ENCODE measurements around the gene ADAMTS2. TPM values are rescaled to one million over a fixed set of nuclear protein-coding genes. Genes with fewer than 3 reads are reported as not detected.

Gene ADAMTS2
- total RNA-seq, 1 experiment from 2014 or later = 3.9 TPM

DNA sequence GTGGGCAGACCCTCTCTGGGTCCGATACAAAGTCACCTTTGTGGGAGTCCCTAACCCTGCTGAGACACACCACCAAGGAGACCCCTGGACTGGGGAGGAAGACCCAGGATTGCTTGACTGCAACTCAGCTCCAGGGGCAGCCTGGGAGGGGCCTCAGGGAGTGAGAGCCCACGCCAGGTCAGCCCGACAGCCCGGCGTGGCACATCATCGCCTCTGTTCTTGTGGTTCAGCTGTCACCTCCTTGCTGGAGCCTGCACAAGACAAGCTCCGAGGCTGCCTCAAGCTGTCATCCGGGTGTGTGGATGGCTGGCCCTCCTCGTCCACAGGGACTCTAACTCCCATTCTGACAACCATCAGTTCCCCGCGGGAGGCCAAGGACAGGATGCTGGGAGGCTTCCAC lies 151.5 kb downstream of the ADAMTS2 start (continued):
- TF ChIP-seq, protein P1, sequence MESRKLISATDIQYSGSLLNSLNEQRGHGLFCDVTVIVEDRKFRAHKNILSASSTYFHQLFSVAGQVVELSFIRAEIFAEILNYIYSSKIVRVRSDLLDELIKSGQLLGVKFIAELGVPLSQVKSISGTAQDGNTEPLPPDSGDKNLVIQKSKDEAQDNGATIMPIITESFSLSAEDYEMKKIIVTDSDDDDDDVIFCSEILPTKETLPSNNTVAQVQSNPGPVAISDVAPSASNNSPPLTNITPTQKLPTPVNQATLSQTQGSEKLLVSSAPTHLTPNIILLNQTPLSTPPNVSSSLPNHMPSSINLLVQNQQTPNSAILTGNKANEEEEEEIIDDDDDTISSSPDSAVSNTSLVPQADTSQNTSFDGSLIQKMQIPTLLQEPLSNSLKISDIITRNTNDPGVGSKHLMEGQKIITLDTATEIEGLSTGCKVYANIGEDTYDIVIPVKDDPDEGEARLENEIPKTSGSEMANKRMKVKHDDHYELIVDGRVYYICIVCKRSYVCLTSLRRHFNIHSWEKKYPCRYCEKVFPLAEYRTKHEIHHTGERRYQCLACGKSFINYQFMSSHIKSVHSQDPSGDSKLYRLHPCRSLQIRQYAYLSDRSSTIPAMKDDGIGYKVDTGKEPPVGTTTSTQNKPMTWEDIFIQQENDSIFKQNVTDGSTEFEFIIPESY (IDR thresholded peaks at IDR 0.05; ENCODE audit: extremely low read depth, insufficient replicate concordance, low read length) = no peak
- TF ChIP-seq JUND (IDR thresholded peaks at IDR 0.05) (no peak), ZNF274 (IDR thresholded peaks at IDR 0.05; ENCODE audit: low read depth, low read length) (no peak), POLR2A (IDR thresholded peaks at IDR 0.05; ENCODE audit: borderline replicate concordance, extremely low read depth, insufficient read depth, insufficient read length) (no peak), CBX3 (IDR thresholded peaks at IDR 0.05; ENCODE audit: low read depth) (no peak), FOSL1 (IDR thresholded peaks at IDR 0.05; ENCODE audit: low read depth) (no peak), EZH2 (IDR thresholded peaks at IDR 0.05) (no peak), EGR1 (IDR thresholded peaks at IDR 0.05; ENCODE audit: low read depth) (no peak)

DNA sequence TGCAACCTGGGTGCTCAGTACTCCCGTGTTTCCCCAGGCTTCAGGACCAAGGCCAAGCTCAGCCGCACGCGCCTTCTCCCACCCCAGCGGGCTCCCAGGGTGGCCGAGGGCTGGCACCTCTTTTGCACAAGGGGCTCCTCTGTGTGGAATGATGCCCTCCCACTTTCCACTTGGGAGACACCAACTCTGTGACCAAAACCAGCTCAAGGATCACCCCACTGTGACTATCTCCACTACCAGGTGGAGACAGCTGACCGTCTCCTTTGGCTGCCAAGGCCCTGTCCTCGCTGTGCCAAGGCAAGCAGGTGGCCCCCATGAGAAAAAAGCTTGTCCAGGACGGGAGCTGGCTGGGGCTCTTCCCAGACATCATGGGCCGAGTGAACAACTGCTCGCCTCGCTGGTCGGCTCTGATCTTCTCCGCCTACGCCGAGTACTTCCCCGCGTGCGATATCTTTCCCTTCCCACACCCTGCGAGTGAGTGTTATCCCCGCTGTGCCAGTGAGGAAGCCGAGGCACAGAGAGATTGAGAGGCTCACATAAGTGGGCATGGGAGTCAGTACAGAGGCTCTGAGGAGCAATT lies 152.3 kb downstream of the ADAMTS2 start:
- ChIA-PET CTCF (no interaction called here), RAD21 (ENCODE audit: low non-redundant PET in 1 of 2, low total read pairs in 2 of 2, uncharacterized antibody in 2 of 2, unreplicated experiment in 2 of 2) (no interaction called here), POLR2A (no interaction called here)
- Histone ChIP-seq H4K20me1 (ENCODE audit: insufficient read depth) (no peaks in the 10 kb centered on the region), H3K4me1 (ENCODE audit: control insufficient read depth in 1 of 2, insufficient read depth in 2 of 2, low read length in 2 of 2) (no peaks in the 10 kb centered on the region), H3K9ac (ENCODE audit: low read length) (no peak overlapping the region), H3K4me2 (ENCODE audit: low read length) (no peak overlapping the region), H3K9me2 (ENCODE audit: insufficient read depth) (no peaks in the 10 kb centered on the region), H3K4me3 (replicated peaks in 1 of 2; ENCODE audit: low read depth in 1 of 2, low read length in 2 of 2) (no peak overlapping the region), H3K9me3 (ENCODE audit: control insufficient read depth in 1 of 2, insufficient read depth in 1 of 2, low read depth in 1 of 2, low read length in 2 of 2) (no peaks in the 10 kb centered on the region), H3K27me3 (ENCODE audit: insufficient read depth, low read length) (no peaks in the 10 kb centered on the region), H3K27ac (ENCODE audit: low read depth, low read length) (no peak overlapping the region), H3K79me2 (ENCODE audit: insufficient read depth, low read length) (no peaks in the 10 kb centered on the region), H2AFZ (ENCODE audit: low read depth, low read length, poor library complexity, severe bottlenecking) (no peak overlapping the region), H3K36me3 (ENCODE audit: control insufficient read depth in 1 of 2, insufficient read depth in 2 of 2, low read length in 2 of 2) (no peaks in the 10 kb centered on the region)
- DNase-seq (ENCODE audit: low read depth, low spot score) (no peak), ATAC-seq (no peak)
- TF ChIP-seq EZH2phosphoT487 (IDR thresholded peaks at IDR 0.05; ENCODE audit: borderline replicate concordance) (no peak), EGR1 (IDR thresholded peaks at IDR 0.05; ENCODE audit: low read depth) (no peak)
- intact Hi-C loops (cut with micrococcal nuclease) = no loop called here
- BruUV-seq (replicated peaks) = no TSS peak

All from HCT116 (cell line).